IPS-18a (cell line): ENCODE data around the gene RNASE9.
A peak's percentile ranks its signal among the peaks of the same experiment; 100 is the strongest.
"Not testable (repeated sequence)": the region's sequence is repeated elsewhere in the genome, so short reads cannot be mapped to it uniquely, and the experiment has no call there.

Experiments used
- H3K27ac ChIP-seq: one replicate; pipeline ENCODE4 v1.5.1; 2013; ENCODE audit warnings: low read length
- H3K27me3 ChIP-seq: one replicate; pipeline ENCODE4 v1.6.1; 2013; ENCODE audit warnings: mild to moderate bottlenecking, low read length; ENCODE audit not compliant: control insufficient read depth, insufficient read depth
- H3K36me3 ChIP-seq: one replicate; pipeline ENCODE4 v1.6.1; 2013; ENCODE audit warnings: low read depth, low read length; ENCODE audit not compliant: control insufficient read depth
- H3K4me1 ChIP-seq: one replicate; pipeline ENCODE4 v1.6.1; 2013; ENCODE audit warnings: low read depth, low read length; ENCODE audit not compliant: control insufficient read depth
- H3K4me3 ChIP-seq: one replicate; pipeline ENCODE4 v1.5.1; 2013; ENCODE audit warnings: low read length
- H3K9ac ChIP-seq: one replicate; pipeline ENCODE4 v1.6.1; 2013; ENCODE audit warnings: mild to moderate bottlenecking, low read length, moderate library complexity
- H3K9me3 ChIP-seq: one replicate; pipeline ENCODE4 v1.6.1; 2013; ENCODE audit warnings: low read depth, low read length; ENCODE audit not compliant: control insufficient read depth

RNASE9 gene

GRCh38 chr14:20597108-20597507 lies 36.3 kb upstream of the RNASE9 start:
- H3K36me3 ChIP-seq, result no peaks in the 10 kb centered on the region
- no peak overlapping the region for H3K27ac ChIP-seq
- H3K9me3 ChIP-seq, result no peaks in the 10 kb centered on the region
- no peak overlapping the region for H3K4me3 ChIP-seq
- no peak overlapping the region for H3K9ac ChIP-seq
- H3K27me3 ChIP-seq, result no peaks in the 10 kb centered on the region
- no peaks in the 10 kb centered on the region for H3K4me1 ChIP-seq

- not testable (repeated sequence) for H3K27me3 ChIP-seq, H3K4me1 ChIP-seq, H3K9me3 ChIP-seq, H3K4me3 ChIP-seq, H3K9ac ChIP-seq, H3K27ac ChIP-seq, H3K36me3 ChIP-seq
Observed at GRCh38 chr14:20595726-20596125, 34.9 kb upstream of the RNASE9 start.

GRCh38 chr14:20592574-20592973 lies 31.7 kb upstream of the RNASE9 start:
- no peaks in the 10 kb centered on the region for H3K36me3 ChIP-seq
- H3K27me3 ChIP-seq, result no peaks in the 10 kb centered on the region
- no peak overlapping the region for H3K4me3 ChIP-seq
- H3K9ac ChIP-seq, result no peak overlapping the region
- H3K27ac ChIP-seq, result no peak overlapping the region
- no peaks in the 10 kb centered on the region for H3K9me3 ChIP-seq
- no peaks in the 10 kb centered on the region for H3K4me1 ChIP-seq

- Histone ChIP-seq H3K9ac (no peak within 1 kb of the TSS), H3K27ac (no peak within 1 kb of the TSS), H3K36me3 (no peaks in the 10 kb centered on the region), H3K4me3 (no peak within 1 kb of the TSS), H3K9me3 (no peaks in the 10 kb centered on the region), H3K4me1 (no peaks in the 10 kb centered on the region), H3K27me3 (no peaks in the 10 kb centered on the region)
Observed at GRCh38 chr14:20591235-20591634, 30.4 kb upstream of the RNASE9 start, which contains the start of gene RNASE12. Gene RNASE12, minus strand, starts transcription at chr14:20591376. Its CDS starts 653 bp downstream, at chr14:20590723.

- no peaks in the 10 kb centered on the region for H3K9me3 ChIP-seq
- no peak within 1 kb of the TSS for H3K9ac ChIP-seq
- H3K27me3 ChIP-seq, result no peaks in the 10 kb centered on the region
- H3K36me3 ChIP-seq, result no peaks in the 10 kb centered on the region
- H3K4me3 ChIP-seq, result no peak within 1 kb of the TSS
- peaks cover 16% of the 10 kb centered on the region for H3K4me1 ChIP-seq
- no peak within 1 kb of the TSS for H3K27ac ChIP-seq
Observed at GRCh38 chr14:20587489-20588154, 26.8 kb upstream of the RNASE9 start, which contains the start of gene RNASE11. Gene RNASE11, minus strand, starts transcription at chr14:20588001.

GRCh38 chr14:20583908-20584307 lies 23.1 kb upstream of the RNASE9 start:
- Histone ChIP-seq H3K4me3 (no peak overlapping the region), H3K27me3 (no peaks in the 10 kb centered on the region), H3K9me3 (no peaks in the 10 kb centered on the region), H3K36me3 (no peaks in the 10 kb centered on the region), H3K9ac (no peak overlapping the region), H3K4me1 (peaks cover 32% of the 10 kb centered on the region), H3K27ac (no peak overlapping the region)

- Histone ChIP-seq H3K9me3 (no peaks in the 10 kb centered on the region), H3K4me1 (peaks cover 39% of the 10 kb centered on the region), H3K36me3 (no peaks in the 10 kb centered on the region), H3K27ac (no peak overlapping the region), H3K27me3 (no peaks in the 10 kb centered on the region), H3K9ac (no peak overlapping the region), H3K4me3 (no peak overlapping the region)
Observed at GRCh38 chr14:20583142-20583541, 22.3 kb upstream of the RNASE9 start.

- Histone ChIP-seq H3K4me1 (peaks cover 50% of the 10 kb centered on the region), H3K27ac (no peak overlapping the region), H3K36me3 (no peaks in the 10 kb centered on the region), H3K4me3 (no peak overlapping the region), H3K9me3 (no peaks in the 10 kb centered on the region), H3K27me3 (no peaks in the 10 kb centered on the region), H3K9ac (no peak overlapping the region)
Observed at GRCh38 chr14:20580242-20580641, 19.4 kb upstream of the RNASE9 start.

GRCh38 chr14:20578784-20579502 lies 18.1 kb upstream of the RNASE9 start:
- peaks cover 48% of the 10 kb centered on the region for H3K4me1 ChIP-seq
- no peak overlapping the region for H3K9ac ChIP-seq
- peak overlapping the region; percentile 23 for H3K4me3 ChIP-seq
- no peaks in the 10 kb centered on the region for H3K27me3 ChIP-seq
- no peaks in the 10 kb centered on the region for H3K36me3 ChIP-seq
- no peaks in the 10 kb centered on the region for H3K9me3 ChIP-seq
- H3K27ac ChIP-seq, result peak overlapping the region; percentile 28

- Histone ChIP-seq H3K9ac (no peak overlapping the region), H3K4me1 (peaks cover 41% of the 10 kb centered on the region), H3K4me3 (peak overlapping the region; percentile 42), H3K27me3 (no peaks in the 10 kb centered on the region), H3K9me3 (no peaks in the 10 kb centered on the region), H3K36me3 (no peaks in the 10 kb centered on the region), H3K27ac (peak overlapping the region; percentile 81)
Observed at GRCh38 chr14:20578325-20578724, 17.5 kb upstream of the RNASE9 start.

GRCh38 chr14:20572382-20572990 lies 11.6 kb upstream of the RNASE9 start:
- not testable (repeated sequence) for H3K36me3 ChIP-seq, H3K27ac ChIP-seq, H3K4me1 ChIP-seq, H3K27me3 ChIP-seq, H3K9me3 ChIP-seq, H3K4me3 ChIP-seq, H3K9ac ChIP-seq
